Putamen (tissue), 1 donor: Measurements from ENCODE around the gene CDCA5.
A peak's percentile ranks its signal among the peaks of the same experiment; 100 is the strongest.
"Not testable (repeated sequence)": the region's sequence is repeated elsewhere in the genome, so short reads cannot be mapped to it uniquely, and the experiment has no call there.

ENCODE experiments used
- DNase-seq: peaks from one replicate; pipeline ENCODE4 v3.0.0-alpha.2; 2016; ENCODE audit warnings: low spot score

The CDCA5 gene

GRCh38 chr11:65119670-65119995 is 35.8 kb upstream of the CDCA5 start:
- no peak for DNase-seq

DNA sequence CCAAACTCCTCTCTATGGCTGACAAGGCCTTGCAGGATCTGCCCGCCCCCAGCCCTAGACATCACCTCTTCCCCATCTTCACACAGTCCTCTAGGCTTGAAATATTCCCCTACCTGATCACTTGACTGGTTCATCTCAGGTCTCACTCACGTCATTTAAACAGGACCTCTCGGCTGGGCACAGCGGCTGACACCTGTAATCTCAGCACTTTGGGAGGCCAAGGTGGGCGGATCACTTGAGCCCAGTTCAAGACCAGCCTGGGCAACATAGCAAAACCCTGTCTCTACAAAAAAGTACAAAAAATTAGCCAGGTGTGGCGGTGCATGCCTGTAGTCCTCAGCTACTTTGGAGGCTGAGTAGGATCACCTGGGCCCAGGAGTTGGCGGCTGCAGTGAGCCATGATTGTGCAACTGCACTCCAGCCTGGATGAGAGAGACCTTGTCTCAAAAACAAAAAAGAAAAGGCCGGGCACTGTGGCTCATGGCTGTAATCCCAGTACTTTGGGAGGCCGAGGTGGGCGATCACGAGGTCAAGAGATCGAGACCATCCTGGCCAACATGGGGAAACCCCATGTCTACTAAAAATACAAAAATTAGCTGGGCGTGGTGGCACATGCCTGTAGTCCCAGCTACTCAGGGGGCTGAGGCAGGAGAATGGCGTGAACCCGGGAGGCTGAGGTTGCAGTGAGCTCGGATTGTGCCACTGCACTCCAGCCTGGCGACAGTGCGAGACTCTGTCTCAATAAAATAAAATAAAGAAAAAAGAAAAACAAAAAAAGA is 35.2 kb upstream of the CDCA5 start:
- DNase-seq = not testable (repeated sequence)

DNA sequence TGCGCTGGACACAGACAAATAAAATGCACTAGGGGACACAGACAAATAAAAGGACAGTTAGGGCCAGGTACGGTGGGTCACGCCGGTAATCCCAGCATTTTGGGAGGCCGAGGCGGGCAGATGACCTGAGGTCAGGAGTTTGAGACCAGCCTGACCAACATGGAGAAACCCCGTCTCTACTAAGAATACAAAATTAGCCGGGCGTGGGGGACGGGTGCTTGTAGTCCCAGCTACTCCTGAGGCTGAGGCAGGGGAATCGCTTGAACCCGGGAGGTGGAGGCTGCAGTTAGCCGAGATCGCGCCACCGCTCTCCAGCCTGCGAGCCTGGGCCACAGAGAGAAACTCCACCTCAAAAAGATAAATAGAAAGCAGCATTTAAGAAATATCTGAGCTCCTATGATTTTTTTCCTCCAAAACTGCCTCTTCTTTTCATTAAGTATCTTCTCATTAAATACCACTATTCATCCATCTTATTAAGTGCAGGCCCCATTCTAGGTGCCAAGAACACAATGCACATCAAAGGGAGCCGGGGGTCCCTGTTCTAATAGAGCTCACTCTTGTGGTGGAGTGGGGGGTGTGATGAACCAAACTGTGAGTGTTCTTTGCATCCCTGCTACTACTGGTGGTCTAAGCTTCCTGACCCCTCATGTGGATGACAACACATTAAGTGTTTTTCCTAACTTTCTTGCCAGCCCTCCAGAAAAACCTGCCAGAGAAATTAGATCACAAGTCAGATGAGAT is 34.4 kb upstream of the CDCA5 start:
- DNase-seq = no peak

DNA sequence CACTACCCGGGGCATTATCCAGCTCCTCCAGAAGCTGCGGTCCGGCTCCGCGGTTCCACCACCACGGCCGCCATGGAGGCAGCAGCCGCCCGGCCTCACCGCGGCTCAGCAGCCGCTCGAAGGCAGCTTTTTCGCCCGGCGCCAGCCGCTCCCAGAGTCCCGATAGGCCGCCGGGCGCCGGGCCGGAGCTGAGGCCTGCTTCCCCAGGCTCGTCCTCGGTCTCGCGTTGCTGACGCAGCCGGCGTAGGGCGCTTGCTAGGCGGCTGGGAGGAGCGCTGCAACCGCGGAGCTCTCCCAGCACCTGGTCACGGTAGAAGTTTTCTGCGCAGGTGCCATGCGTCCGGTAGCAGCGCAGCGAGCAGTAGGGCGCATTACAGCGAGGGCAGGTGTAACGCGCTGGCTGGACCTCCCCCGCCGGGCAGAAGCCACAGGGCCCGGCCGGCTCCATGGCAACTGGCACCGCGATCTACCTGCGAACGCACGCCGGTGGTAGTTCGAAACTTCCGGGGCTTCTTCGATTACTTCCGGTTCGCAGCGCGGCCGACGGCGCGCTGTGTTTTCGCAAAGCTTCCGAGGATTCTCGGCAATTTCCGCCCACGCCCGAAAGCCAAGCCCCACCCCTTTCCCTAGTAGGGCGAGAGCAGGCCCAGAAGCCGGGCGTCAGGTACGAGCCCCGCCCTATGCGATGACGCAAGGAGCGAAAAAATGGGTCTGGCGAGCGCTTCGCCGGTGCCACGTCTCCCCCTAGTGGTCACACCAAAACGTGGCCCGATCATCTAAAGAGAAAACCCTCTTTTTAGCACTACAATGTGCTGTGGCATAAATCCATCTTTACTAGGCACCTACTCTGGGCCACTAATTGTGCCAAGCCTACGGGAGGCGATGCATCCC is 33.6 kb upstream of the CDCA5 start, which contains the start of gene ZNHIT2:
Gene ZNHIT2 (minus strand): TSS at position 496 of the 891 bp plus-strand sequence. CDS start 48 bp downstream, at position 448.
- DNase-seq = peak; percentile 99

DNA sequence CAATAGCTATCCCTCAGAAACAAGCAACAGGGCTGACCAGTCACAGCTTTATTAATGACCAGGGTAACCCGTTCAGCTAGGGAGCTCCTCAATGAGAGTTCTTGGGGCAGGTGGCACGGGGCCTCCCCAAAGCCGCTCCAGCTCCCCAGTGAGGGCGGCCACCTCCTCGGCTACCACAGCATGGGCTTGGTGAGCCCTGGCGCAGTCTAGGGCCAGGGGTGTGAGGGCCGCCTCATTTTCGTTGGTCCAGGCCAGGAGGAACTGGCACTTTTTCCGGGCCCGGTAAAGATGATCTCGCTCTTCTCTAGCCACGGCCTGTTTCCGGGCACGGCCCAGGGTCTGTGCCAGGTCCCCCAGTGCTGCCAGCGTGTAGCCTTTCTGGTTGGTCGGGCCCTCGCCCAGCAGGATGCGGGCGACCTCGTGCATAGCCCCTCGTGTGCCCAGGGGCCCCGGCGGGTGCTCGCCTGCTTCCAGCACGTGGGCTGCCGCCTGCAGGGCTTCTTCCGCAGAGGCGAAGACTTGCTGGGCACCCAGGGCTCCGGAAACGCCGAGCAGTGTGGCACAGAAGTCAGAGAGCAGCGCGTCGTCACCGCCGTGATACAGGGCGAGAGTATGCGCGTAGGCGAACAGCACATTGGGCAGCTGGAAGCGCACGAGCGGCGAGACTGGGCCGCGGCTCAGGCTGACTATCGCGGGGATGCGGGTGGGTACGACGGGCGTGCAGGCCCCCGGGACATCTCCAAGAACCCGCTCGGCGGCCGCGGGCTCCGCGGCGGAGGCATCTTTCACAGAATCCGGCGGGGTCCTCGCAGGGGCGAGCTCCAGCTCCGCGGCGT is 32.7 kb upstream of the CDCA5 start:
- DNase-seq = no peak

- no peak for DNase-seq
Measured at GRCh38 chr11:65115361-65116082, 31.7 kb upstream of the CDCA5 start.

DNA sequence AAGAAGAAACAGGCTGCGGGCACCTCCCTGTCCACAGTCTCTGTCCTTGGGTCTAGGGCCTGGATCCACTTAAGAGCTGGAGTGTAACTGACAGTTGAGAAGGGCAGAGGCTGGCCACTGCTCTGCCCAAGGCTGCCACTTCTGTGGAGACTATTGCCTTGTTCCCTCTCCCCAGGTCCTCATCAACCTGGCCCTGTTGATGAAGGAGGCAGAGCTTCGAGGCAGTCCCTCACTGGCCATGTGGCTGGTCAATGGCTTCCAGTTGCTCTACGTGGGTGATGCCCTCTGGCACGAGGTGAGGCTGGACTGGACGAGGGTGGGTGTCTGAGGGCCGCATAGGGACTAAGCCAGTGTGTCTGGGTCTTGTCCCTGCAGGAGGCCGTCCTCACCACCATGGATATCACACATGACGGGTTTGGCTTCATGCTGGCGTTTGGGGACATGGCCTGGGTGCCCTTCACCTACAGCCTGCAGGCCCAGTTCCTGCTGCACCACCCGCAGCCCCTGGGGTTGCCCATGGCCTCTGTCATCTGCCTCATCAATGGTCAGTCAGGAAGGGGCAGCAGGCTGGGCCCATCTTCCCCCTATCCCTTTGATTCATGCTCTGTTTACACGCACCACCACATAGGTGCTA is 30.8 kb upstream of the CDCA5 start:
- no peak for DNase-seq

- DNase-seq = no peak
Measured at GRCh38 chr11:65113839-65114238, 30.0 kb upstream of the CDCA5 start.

- DNase-seq = no peak
Measured at GRCh38 chr11:65113361-65113756, 29.5 kb upstream of the CDCA5 start.

DNA sequence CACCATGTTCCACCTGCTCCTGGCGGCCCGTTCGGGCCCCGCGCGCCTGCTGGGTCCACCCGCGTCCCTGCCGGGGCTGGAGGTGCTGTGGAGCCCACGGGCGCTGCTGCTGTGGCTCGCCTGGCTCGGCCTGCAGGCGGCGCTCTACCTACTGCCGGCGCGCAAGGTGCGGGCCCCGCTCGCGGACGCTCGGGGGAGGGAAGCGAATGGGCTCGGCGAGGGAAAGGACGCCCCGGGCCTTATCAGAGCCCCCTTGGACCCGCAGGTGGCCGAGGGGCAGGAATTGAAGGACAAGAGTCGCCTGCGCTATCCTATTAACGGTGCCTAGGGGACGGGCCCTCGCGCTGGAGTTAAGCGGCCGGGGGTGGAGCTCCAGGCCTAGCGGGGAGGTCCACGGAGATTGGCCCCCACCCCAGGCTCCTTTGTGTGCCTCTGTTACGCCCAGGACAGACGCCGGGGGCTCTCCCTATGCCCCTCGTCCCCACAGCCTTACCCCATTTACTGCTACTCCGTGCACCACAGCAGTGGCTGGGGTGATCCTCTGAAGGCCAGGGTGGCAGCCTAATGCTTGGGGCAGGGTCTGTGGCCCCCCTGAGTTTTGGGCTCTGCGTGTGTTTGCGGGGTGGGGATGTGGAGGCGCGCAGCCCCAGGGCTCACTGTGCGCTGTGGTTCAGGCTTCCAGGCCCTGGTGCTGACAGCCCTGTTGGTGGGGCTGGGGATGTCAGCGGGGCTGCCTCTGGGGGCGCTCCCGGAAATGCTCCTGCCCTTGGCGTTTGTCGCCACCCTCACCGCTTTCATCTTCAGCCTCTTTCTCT is 28.9 kb upstream of the CDCA5 start:
- DNase-seq = no peak

DNA sequence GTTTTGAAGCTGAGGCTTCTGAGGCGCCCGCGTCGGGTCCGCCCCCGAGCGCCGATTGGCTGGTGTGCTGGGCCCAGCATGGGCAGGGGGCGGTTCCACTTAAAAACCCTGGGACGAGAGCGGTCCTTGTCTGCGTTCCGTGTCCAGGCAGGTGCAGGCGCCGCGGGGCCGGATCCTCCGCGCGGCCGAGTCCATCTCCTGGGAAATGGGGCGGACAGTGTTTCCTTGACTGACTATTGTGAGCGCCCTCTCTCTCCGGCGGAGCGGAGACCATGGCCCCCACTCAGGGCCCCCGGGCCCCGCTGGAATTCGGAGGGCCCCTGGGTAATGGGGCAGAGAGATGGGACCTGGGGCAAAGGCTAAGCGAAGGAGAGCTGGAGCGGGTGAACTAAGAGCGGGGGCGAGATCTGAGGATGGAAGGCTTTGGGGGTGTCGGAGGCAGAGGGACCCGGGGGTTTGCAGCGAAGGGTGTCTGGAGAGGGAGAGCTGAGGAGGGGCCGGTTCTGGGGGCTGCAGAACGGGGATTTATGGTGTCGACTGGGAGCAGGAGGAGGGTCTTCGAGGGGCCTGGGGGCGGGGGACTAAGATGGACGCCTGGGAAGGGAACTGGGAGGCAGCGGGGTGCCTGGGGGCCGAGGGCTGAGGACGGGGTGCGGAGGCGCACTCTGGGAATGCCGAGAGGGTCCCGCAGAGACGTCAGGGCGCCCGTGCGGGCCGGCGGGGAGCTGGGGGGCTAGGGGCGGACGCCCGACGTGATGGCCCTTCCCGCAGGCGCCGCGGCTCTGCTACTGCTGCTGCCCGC is 28.1 kb upstream of the CDCA5 start, which contains the start of gene TM7SF2:
Gene TM7SF2 (plus strand): TSS at position 129 of the 802 bp plus-strand sequence. CDS start 144 bp downstream, at position 273.
- DNase-seq = peak; percentile 97

GRCh38 chr11:65111159-65111743 is 27.4 kb upstream of the CDCA5 start:
- DNase-seq = no peak

GRCh38 chr11:65110354-65110861 is 26.6 kb upstream of the CDCA5 start:
- peak; percentile 76 for DNase-seq

DNA sequence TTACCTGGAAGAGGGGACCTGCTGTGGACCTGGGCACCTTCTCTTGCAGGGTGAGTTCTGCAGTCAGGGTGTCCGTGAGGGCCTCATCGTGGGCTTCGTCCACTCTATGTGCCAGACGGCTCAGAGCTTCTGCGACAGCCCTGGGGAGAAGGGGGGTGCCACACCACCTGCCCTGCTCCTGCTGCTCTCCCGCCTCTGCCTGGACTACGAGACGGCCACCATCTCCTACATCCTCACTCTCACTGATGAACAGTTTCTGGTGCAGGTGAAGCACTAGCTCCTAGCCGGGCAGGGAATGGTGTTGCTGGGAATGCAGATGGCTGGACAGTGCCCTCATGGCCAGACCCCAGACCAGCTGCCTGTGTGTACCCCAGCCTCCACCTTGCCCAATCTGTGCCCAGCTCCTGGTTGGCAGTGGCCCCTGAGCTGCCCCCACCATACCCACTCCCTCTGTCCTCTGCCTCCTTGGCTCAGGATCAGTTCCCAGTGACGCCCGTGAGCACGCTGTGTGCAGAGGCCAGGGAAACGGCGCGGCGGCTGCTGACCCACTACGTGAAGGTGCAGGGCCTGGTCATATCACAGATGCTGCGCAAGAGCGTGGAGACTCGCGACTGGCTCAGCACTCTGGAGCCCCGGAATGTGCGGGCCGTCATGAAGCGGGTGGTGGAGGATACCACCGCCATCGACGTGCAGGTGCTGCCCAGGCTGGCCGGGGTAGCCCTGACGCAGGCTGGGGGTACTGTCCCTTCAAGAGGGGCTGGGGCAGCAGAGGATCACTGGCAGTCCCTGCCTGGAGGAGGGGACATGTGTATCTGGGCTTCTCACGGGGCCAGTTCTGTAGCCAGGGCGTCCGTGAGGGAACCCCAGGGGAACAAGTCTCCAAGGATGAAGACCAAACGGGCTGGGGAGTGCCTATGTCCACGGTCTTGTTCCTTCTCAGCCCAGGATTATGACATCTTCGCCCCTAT is 25.7 kb upstream of the CDCA5 start:
- DNase-seq = no peak

DNA sequence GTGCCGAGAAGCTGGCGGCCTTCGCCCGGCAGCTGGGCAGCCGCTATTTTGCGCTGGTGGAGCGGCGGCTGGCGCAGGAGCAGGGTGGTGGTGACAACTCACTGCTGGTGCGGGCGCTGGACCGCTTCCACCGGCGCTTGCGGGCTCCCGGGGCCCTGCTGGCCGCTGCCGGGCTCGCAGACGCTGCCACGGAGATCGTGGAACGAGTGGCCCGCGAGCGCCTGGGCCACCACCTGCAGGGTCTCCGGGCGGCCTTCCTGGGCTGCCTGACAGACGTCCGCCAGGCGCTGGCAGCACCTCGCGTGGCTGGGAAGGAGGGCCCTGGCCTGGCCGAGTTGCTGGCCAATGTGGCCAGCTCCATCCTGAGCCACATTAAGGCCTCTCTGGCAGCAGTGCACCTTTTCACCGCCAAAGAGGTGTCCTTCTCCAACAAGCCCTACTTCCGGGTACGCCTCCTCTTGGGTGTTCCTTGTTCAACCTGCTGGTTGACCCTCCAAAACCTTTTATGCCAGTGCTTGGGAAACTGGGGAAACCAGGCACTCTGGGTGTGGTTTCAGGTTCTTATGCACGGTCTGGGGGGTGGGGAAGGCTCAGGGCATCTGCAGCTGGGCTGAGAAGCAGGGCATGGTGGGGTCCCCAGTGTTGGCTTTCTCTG is 24.8 kb upstream of the CDCA5 start:
- DNase-seq = no peak
